Activated CD4-positive, alpha-beta T cell treated with anti-CD3 and anti-CD28 coated beads for 48 hours (primary cell): ENCODE measurements around the gene CAMTA1.
A peak's percentile ranks its signal among the peaks of the same experiment; 100 is the strongest.

Experiments used
- DNase-seq: peaks from one replicate; pipeline ENCODE4 v3.0.0-alpha.2; 2020

The CAMTA1 gene

DNA sequence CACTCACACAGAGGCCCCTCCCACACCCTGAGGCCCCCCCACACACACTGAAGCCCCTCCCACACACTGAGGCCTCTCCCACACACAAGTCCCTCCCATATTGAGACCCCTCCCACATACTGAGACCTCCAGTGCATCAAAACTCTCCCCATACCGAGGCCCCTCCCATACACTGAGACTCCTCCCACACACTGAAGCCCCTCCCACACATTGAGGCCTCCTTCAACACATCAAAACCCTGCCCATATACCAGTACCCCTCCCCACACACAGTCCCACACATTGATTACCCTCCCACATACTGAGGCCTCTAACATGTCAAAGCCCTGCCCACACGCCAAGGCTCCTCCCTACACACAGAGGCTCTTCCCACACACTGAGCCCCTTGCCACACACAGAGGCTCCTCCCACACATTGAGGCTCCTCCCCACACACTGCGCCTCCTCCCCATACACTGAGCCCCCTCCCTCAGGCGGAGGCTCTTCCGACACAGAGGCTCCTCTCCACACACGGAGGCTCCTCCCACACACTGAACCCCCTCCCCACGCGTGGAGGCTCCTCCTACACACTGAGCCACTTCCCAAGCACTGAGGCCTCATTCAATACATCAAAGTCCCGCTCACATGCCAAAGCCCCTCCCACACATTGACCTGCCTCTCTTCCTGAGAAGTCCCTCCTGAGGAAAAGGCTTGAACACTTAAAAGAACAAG, 392.3 kb downstream of the CAMTA1 start:
- no peak for DNase-seq

GRCh38 chr1:7178336-7178735, 393.1 kb downstream of the CAMTA1 start:
- no peak for DNase-seq

DNA sequence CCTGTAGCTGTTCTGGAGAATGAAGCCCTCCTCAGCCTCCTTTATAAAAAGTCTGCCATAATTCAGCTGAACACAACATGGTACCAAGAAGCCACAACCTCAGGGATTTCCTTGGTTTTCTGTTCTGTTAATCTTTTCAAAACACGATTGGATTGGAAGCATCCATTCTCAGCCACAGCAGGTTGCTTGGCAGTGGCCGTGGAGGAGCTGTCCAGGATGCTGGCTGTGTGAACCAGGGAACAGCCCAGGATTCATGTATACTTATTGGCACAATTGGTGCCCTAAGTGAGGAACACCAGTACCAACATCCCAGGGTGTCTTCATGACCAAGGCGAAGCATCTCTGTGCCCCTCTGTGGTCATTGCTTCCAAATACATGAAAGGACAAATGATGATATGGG, 393.5 kb downstream of the CAMTA1 start:
- DNase-seq = no peak

GRCh38 chr1:7185721-7186120, 400.5 kb downstream of the CAMTA1 start:
- no peak for DNase-seq

GRCh38 chr1:7186382-7187111, 401.3 kb downstream of the CAMTA1 start:
- no peak for DNase-seq

GRCh38 chr1:7187112-7187493, 401.8 kb downstream of the CAMTA1 start:
- DNase-seq = no peak

GRCh38 chr1:7190261-7190660, 405.0 kb downstream of the CAMTA1 start:
- no peak for DNase-seq

- DNase-seq = no peak
Observed at GRCh38 chr1:7192453-7192852, 407.2 kb downstream of the CAMTA1 start.

DNA sequence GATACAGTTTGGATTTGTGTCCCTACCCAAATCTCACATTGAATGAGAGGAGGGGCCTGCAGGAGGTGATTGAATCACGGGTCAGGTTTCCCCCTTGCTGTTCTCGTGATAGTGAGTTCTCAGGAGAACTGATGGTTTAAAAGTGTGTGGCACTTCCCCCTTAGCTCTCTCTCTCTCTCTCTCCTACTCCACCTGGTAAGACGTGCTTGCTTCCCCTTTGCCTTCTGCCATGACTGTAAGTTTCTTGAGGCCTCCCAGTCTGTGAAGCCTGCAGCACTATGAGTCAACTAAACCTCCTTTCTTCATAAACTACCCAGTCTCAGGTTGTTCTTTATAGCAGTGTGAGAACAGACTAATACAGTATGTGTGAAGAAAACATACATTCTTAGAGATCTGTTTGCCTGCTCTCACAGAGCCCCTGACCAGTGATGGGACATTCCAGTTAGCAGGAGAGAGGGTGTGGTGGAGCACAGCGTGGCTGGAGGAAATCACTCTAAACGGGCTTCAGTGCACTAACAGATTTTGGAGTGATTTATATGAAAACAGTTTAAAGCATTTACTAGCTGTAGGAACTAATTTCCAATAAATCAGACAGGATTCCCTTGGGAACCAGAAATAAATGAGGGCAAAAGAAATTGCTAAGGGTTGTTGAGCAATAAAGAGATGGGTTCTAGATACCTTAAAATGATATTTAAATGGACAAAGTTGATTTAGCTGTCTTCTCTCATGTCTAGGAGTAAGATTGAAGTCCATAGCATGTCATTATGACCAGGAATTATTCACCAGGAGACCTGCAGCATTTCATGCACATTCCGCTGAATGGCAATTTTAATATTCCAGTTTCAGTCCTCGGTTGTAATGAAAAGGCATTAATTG, 411.0 kb downstream of the CAMTA1 start:
- DNase-seq = no peak

DNA sequence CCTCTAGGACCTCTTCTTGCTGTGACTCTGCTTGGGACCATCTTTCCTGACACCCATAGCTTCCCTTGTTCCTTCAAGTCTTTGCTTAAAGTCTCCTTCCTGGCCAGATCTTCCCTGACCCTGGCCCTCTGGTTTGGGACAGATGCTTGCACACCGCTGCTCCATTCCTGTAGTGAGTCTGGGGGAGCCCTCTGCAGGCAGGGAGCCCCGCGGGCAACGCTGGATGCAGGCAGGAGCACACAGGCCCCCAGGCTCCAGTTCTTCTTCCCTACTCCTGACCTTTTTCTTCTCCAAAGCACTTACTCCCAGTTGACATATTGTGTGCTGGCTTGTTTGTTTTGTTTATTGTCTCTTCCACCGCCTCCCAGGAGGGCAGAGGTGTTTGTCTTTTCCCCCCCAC, 413.4 kb downstream of the CAMTA1 start:
- DNase-seq = no peak

- no peak for DNase-seq
Observed at GRCh38 chr1:7199077-7199779, 414.0 kb downstream of the CAMTA1 start.

DNA sequence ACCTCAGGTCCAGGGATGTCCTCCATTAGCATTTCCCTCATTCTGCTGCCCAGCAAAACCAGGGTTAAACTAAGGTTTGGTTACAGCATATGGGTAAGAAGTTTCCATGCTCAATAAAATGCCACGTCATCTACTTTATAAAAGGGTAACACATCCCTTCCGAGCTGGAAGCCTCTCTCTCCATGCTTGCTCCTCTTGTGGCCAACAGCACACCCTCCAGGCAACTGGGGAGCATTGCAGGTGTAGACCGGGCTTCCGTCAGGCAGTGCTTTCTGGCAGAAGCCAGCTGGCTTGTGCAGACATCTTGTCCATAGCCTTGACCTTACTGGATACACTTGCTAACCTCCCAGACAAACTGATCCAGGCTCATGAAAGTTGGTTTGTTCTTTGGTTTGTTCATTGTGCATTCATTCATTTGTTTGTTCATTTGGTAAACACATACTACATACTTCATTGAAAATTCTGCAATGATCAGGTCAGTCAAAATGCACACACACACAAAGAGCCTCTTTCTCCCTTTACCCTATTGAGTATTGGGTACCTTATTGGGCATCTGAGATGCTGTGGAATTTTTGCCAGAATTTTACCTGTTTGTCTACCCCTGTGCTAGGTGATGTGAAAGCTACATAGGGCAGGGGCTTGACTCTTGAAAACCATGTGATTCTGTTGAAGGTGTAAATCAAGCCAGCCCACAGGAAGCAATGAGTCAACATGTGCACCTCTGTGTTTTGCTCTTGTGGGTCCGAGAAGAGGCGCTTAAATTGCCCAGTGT, 422.8 kb downstream of the CAMTA1 start:
- DNase-seq = peak; percentile 62

GRCh38 chr1:7208647-7209180, 423.5 kb downstream of the CAMTA1 start:
- DNase-seq = no peak

DNA sequence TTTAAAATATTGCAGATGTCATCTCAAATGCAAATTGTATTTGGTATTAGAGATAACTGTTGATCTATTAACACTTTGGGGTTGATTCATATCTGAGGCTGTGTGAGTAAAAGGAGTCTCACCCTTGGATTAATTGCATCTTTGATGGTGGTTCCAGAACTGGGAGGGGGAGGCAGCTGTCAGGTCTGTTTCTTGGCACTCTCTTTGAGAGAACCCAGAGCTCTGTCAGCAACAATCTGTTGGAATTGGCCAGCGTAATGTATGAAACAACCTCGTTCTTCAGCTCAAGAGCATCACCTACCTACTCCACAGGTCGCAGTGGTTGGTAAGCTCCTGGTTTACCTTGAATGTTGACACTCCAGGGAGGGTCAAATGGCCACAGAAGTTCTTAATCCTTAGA, 424.1 kb downstream of the CAMTA1 start:
- DNase-seq = no peak

GRCh38 chr1:7218210-7218832, 433.1 kb downstream of the CAMTA1 start:
- DNase-seq = peak; percentile 41

DNA sequence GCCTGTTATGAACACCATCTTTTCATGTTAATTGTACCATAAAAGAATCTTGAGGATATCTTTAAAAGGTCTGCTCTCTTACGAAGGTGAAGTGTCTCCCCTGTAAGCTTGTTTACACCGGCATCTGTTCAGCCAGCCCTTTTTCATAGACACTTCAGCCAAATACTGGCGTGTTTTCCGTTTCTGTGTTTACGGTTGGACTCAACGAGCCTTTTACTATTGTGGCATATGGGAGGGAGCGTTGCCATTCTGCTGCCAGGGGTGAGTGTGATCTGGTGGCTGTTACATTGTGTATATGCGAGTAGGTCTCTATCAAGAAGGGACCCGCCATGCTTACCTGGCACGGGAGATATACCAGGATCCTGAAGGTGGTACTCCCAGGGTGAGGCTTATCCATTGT, 433.8 kb downstream of the CAMTA1 start:
- DNase-seq = no peak

GRCh38 chr1:7220007-7220406, 434.8 kb downstream of the CAMTA1 start:
- DNase-seq = no peak

DNA sequence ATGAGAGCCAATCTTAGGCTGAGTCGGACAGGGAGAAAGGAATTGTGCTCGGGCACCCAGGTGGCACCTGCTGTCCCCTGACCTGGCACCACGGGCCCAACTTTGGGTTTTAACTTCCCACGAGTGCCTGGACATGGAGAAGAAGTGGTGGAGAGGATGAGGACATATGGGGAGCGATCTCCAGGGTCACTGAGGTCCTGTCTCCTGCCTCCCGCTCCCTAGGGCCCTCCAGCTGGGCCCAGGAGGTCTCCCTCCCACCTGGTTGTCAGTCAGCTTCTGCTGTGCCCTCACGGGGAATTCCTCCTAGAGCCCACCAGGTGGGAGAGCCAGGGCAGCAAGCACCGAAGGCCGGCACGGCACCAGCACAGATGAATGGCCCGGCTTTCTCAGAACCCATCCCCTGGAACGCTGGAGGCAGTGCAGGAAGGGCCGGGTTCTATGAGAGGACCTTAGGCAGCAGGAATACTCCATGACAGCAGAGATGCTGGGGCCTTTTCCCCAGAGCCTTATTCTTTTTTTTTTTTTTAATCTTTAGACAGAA, 435.5 kb downstream of the CAMTA1 start:
- DNase-seq = no peak

DNA sequence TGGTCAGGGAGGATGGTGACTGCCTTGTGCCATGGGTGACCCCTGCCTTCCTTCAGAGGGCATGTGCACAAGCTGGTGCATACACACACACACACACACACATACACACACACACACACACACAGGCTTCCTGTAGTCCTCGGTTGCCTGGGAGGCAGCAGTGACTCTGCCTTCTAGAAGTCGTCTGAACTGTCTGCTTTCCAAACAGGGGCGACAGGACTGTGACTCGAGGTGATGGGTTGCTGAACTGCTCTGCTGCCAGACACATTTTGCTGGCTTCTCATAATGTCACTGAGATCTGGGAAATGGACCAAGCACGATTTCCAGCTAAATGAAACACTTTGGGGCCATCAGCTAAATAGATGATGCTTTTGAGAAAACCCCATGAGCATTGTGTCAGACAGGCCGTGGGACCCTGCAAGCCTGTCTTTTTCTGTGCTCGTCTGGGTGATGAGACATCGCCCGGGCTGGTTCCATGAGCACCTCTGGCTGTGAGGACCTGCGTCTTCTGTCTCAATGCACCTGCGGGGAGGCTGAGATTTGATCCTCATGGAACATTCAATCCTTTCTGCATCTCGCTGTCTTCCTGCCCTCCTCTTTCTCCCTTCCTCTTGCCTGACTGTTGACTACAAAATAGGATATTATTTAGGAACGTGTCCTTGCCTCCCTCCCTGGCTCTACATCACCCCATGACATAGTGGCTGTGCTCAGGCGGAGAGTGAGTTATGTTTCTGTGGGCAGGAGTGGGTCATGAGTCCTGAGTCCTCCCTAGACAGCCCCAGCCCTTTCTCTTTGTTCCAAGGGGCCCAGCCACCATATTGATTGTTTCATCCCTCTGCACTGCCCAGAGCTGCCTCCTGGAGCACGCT, 436.8 kb downstream of the CAMTA1 start:
- no peak for DNase-seq

GRCh38 chr1:7222695-7223015, 437.4 kb downstream of the CAMTA1 start:
- no peak for DNase-seq
